PC-9 (cell line): Measurements from ENCODE around the gene GIPC2.

Source experiments
- CTCF ChIP-seq: fragments of 200-600 bp; sonication (generic); conservative IDR thresholded peaks from 2 replicates; pipeline ENCODE4 v1.6.1; 2017; ENCODE audit warnings: mixed run types, antibody characterized with exemption, mild to moderate bottlenecking, moderate library complexity
- EZH2 ChIP-seq: fragments of 200-600 bp; sonication (generic); IDR thresholded peaks from 2 replicates; pipeline ENCODE4 v1.8.0; 2017; ENCODE audit warnings: antibody characterized with exemption, low read depth

- TF ChIP-seq EZH2 (no peak), CTCF (no peak)
Observed at GRCh38 chr1:78170859-78171258, 125.1 kb downstream of the GIPC2 start.
